ENCODE results near the gene NOTCH1. TPM values are rescaled to one million over a fixed set of nuclear protein-coding genes. Genes with fewer than 3 reads are reported as not detected.

NOTCH1 gene
- total RNA-seq, 1 experiment from 2014 or later = 95.6 TPM

- TF ChIP-seq USF2 (CRISPR knock-in tag; IDR thresholded peaks at IDR 0.05) (no peak), SMAD4 (CRISPR knock-in tag; IDR thresholded peaks at IDR 0.05) (no peak), ZSCAN18 (CRISPR knock-in tag; IDR thresholded peaks at IDR 0.05) (no peak), NFATC4 (CRISPR knock-in tag; IDR thresholded peaks at IDR 0.05) (no peak), CTCF (IDR thresholded peaks at IDR 0.05) (no peak), OVOL2 (CRISPR knock-in tag; IDR thresholded peaks at IDR 0.05; ENCODE audit: borderline replicate concordance) (no peak)
These were observed 100.0 kb downstream of the NOTCH1 start (continued) for GRCh38 chr9:136445799-136446198.

Small RNA genes lying within 50 kb of the gene (microRNA-seq; reads per million reads assigned to microRNA genes)
- gene MIR4673 (ENCODE audit: borderline number of aligned reads) (not detected), gene MIR4674 (ENCODE audit: borderline number of aligned reads) (not detected)

Other genes starting within 250 kb of the NOTCH1 start
- gene CCDC187, start 242.0 kb downstream of the NOTCH1 start, total RNA-seq (2021) = 0.02 to 0.04 TPM in 2 of 3 replicates, not detected in the other
- gene GPSM1, start 218.5 kb downstream of the NOTCH1 start, total RNA-seq (2021) = 14.2 to 16.2 TPM (median 16.2 TPM) in 3 replicates
- gene DNLZ, start 182.3 kb downstream of the NOTCH1 start, total RNA-seq (2021) = 13.5 to 17.2 TPM (median 15.0 TPM) in 3 replicates
- gene CARD9, start 172.4 kb downstream of the NOTCH1 start, total RNA-seq (2021) = 0.76 to 0.96 TPM (median 0.96 TPM) in 3 replicates
- gene SNAPC4, start 145.9 kb downstream of the NOTCH1 start, total RNA-seq (2021) = 18.9 to 22.8 TPM (median 20.0 TPM) in 3 replicates
- gene ENTR1, start 135.4 kb downstream of the NOTCH1 start, total RNA-seq (2021) = 102 to 140 TPM (median 103 TPM) in 3 replicates
- gene PMPCA, start 135.4 kb downstream of the NOTCH1 start, total RNA-seq (2021) = 77.0 to 103 TPM (median 79.2 TPM) in 3 replicates
- gene INPP5E, start 106.2 kb downstream of the NOTCH1 start, total RNA-seq (2021) = 23.6 to 25.5 TPM (median 24.0 TPM) in 3 replicates
- 52.1 to 70.9 TPM (median 52.3 TPM) in 3 replicates for gene SEC16A, start 63.0 kb downstream of the NOTCH1 start, total RNA-seq (2021)
- 54.6 to 64.9 TPM (median 62.8 TPM) in 3 replicates for gene EGFL7, start 116.9 kb upstream of the NOTCH1 start, total RNA-seq (2021)
- gene AGPAT2, start 141.4 kb upstream of the NOTCH1 start, total RNA-seq (2021) = 40.2 to 42.2 TPM (median 41.2 TPM) in 3 replicates
- 45.4 to 49.8 TPM (median 48.9 TPM) in 3 replicates for gene DIPK1B, start 166.5 kb upstream of the NOTCH1 start, total RNA-seq (2021)
- gene LCN10, start 196.9 kb upstream of the NOTCH1 start, total RNA-seq (2021) = 2.4 to 3.7 TPM (median 3.3 TPM) in 3 replicates
- not detected in 3 replicates for gene LCN6, start 202.5 kb upstream of the NOTCH1 start, total RNA-seq (2021)
- gene LCN8, start 212.2 kb upstream of the NOTCH1 start, total RNA-seq (2021) = 0.21 TPM in 1 of 3 replicates, not detected in the others
- 0.52 to 1.0 TPM (median 0.96 TPM) in 3 replicates for gene LCN15, start 218.5 kb upstream of the NOTCH1 start, total RNA-seq (2021)
- gene TMEM141, start 245.3 kb upstream of the NOTCH1 start, total RNA-seq (2021) = 72.0 to 86.7 TPM (median 86.1 TPM) in 3 replicates

Data from WTC11 (cell line).